Measurements from ENCODE around the gene LRP3.
"Not testable (repeated sequence)": the region's sequence is repeated elsewhere in the genome, so short reads cannot be mapped to it uniquely, and the experiment has no call there.

The LRP3 gene

DNA sequence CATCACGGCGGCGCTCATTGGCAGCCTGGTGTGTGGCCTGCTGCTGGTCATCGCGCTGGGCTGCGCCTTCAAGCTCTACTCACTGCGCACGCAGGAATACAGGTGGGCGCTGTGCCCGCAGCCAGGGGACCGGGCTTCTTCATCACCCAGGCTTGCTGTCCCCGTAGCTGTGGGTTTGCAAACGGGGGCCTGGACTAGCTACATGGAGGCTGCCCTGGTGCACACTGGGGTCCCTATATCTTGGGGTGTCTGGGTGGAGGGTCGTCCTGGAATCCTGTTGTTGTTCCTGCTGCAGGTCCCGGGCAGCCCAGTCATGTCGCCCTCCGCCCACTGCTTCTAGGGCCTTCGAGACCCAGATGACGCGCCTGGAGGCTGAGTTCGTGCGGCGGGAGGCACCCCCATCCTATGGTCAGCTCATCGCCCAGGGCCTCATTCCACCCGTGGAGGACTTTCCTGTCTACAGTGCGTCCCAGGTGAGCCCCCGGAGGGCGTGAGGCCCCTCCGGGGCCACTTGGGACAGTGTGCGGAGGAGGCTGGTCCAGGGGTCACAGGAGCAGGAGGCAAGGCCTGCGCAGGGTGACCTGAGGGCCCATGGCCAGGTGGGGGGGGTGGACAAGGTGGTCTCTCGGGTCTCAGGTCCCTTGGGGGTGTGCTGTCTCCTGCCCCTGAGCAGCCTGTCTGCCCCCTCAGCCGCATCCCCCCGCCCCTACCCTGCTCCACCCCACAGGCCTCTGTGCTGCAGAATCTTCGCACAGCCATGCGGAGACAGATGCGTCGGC, 12.3 kb downstream of the LRP3 start:
- no peak for DNase-seq (ENCODE audit: low read depth, low spot score)
- CTCF ChIA-PET, result no interaction called here
- POLR2A ChIA-PET, result no interaction called here
- no peak overlapping the region for H3K4me3 ChIP-seq (ENCODE audit: low read depth, low read length)
- TF ChIP-seq, protein P1, sequence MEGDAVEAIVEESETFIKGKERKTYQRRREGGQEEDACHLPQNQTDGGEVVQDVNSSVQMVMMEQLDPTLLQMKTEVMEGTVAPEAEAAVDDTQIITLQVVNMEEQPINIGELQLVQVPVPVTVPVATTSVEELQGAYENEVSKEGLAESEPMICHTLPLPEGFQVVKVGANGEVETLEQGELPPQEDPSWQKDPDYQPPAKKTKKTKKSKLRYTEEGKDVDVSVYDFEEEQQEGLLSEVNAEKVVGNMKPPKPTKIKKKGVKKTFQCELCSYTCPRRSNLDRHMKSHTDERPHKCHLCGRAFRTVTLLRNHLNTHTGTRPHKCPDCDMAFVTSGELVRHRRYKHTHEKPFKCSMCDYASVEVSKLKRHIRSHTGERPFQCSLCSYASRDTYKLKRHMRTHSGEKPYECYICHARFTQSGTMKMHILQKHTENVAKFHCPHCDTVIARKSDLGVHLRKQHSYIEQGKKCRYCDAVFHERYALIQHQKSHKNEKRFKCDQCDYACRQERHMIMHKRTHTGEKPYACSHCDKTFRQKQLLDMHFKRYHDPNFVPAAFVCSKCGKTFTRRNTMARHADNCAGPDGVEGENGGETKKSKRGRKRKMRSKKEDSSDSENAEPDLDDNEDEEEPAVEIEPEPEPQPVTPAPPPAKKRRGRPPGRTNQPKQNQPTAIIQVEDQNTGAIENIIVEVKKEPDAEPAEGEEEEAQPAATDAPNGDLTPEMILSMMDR (IDR thresholded peaks at IDR 0.05; ENCODE audit: insufficient read depth, low read length, missing control alignments), result no peak

DNA sequence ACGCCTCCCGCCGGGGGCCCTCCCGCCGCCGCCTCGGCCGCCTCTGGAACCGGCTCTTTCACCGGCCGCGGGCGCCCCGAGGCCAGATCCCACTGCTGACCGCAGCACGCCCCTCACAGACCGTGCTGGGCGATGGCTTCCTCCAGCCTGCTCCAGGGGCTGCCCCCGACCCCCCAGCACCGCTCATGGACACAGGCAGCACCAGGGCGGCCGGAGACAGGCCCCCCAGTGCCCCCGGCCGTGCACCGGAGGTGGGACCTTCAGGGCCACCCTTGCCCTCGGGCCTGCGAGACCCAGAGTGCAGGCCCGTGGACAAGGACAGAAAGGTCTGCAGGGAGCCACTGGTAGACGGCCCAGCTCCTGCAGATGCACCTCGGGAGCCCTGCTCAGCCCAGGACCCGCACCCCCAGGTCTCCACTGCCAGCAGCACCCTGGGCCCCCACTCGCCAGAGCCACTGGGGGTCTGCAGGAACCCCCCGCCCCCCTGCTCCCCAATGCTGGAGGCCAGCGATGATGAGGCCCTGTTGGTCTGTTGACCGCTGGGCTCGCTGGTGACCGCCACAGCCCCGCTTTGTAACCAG, 13.0 kb downstream of the LRP3 start:
- TF ChIP-seq, protein P1 (IDR thresholded peaks at IDR 0.05; ENCODE audit: insufficient read depth, low read length, missing control alignments), result no peak
- CTCF ChIA-PET, result no interaction called here
- POLR2A ChIA-PET, result no interaction called here
- no peak overlapping the region for H3K4me3 ChIP-seq (ENCODE audit: low read depth, low read length)
- no peak for DNase-seq (ENCODE audit: low read depth, low spot score)

DNA sequence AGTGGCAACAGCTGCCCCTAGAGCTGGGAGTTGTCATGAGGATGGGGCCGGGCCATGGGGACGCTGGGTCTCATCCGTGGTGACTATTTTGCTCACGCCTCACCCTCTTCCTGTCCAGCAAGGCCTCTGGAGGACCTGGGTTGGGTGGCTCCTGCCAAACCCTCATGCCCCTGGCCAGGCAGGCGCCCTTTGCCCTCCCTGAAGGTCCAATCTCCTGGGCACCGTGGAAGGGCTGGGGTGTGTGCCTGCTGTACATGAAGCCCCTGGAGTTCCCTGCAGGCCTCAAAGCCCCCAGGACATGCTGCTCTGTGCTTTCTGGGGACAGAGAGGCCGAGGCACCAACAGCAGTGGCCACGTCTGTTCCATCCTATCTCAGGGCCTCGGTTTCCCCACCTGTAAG, 13.8 kb downstream of the LRP3 start:
- ChIA-PET CTCF (interaction anchor here (2.5 kb wide), 1 partner anchor 24 kb away, joined by 12 read pairs; no protein-coding TSS in a partner anchor), POLR2A (no interaction called here)
- no peak overlapping the region for H3K4me3 ChIP-seq (ENCODE audit: low read depth, low read length)
- DNase-seq (ENCODE audit: low read depth, low spot score), result no peak
- TF ChIP-seq, protein P1 (IDR thresholded peaks at IDR 0.05; ENCODE audit: insufficient read depth, low read length, missing control alignments), result no peak

DNA sequence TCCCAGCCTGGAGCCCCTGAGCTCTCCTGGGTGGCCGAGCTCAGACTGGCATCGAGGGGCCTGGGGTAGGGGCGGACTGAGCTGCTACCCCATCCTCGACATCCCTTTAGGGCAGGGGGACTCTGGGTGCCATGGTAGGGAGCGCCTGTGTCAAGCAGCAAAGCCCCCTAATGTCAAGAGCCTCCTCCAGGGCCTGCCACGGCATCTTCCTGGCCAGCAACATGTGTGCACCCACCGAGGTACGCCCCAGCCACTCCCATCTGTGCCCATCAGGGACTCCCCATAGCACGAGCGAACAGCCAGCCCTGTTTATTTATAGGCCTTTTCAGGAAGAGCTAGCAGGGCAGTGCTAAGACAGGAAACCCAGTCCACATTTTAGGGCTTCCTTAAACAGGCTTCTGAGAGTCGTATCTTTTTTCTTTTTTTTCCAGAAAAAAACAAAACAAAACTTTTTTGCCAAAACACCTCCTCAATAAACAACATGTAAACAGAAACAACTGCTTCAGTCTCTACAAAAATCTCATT, 14.3 kb downstream of the LRP3 start:
- DNase-seq (ENCODE audit: low read depth, low spot score), result no peak
- ChIA-PET CTCF (interaction anchor here (2.5 kb wide), 1 partner anchor 24 kb away, joined by 12 read pairs; no protein-coding TSS in a partner anchor), POLR2A (no interaction called here)

DNA sequence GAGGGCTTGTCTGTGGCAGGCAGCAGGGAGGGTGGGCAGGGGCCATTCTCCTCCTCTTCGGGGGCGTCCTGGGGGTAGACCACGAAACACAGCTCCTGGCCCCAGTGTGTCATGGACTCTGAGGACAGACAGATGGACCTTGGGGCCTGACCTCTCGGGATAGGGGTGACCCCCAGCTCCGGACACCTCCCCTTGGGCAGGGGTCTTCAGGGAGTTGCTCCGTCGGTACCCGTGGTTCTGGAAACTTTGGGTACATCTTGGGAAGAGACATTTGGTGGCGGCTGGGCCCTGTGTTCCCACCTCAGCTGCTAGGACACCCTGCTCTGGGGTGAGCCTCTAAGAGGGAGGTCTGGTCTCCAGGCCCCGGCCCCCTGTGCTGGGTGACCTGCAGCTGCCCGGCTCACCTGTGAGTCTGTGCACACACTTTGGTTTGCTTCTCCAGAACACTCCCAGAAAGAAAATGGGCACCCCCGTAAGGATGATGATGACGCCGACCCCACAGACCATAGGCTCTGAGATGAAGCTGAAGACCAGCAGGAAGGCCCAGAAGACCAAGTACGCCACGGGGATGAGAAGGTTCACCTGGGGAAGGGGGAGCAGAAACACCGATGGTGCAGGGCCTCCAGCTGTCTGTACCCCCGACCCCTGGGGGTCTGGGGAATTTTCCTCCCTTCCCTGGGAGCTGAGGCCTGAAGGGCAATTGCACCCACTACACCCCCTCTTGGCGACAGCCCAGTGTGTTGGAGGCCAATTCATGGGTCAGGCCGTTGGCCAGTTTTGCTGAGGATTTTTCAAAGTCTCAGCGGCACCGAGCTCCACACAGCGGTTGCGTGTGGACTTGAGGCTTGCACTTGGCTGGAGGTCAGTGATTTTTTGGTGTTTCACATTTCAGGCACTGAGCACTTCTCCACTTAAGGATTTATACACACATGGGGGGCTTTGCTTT, 15.0 kb downstream of the LRP3 start:
- TF ChIP-seq, protein P1 (IDR thresholded peaks at IDR 0.05; ENCODE audit: insufficient read depth, low read length, missing control alignments), result no peak
- H3K4me3 ChIP-seq (ENCODE audit: low read depth, low read length), result no peak overlapping the region
- ChIA-PET POLR2A (no interaction called here), CTCF (interaction anchor here (1.0 to 2.5 kb wide), 2 partner anchors 25 to 66 kb away, joined by 3 to 12 read pairs; no protein-coding TSS in a partner anchor)
- DNase-seq (ENCODE audit: low read depth, low spot score), result no peak

More for the DNA sequence above, 14.3 kb downstream of the LRP3 start:
- TF ChIP-seq, protein P1 (IDR thresholded peaks at IDR 0.05; ENCODE audit: insufficient read depth, low read length, missing control alignments), result no peak
- no peak overlapping the region for H3K4me3 ChIP-seq (ENCODE audit: low read depth, low read length)

DNA sequence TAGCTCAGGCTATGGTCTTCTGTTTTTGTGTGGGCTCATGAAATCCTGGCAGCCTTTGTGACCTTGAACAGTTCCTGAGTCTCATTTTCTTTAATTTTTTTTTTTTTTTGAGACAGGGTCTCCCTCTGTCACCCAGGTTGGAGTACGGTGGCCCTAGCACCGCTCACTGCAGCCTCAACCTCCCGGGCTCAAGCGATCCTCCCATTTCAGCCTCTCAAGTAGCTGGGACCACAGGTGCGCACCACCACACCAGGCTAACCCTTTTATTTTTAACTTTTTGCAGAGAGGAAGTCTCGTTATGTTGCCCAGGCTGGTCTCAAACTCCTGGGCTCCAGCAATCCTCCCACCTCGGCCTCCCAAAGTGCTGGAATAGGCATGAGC, 15.7 kb downstream of the LRP3 start:
- CTCF ChIA-PET, result interaction anchor here (1.0 to 2.5 kb wide), 2 partner anchors 26 to 67 kb away, joined by 3 to 12 read pairs; no protein-coding TSS in a partner anchor

More for the DNA sequence above, 15.7 kb downstream of the LRP3 start:
- DNase-seq (ENCODE audit: low read depth, low spot score); POLR2A ChIA-PET; H3K4me3 ChIP-seq (ENCODE audit: low read depth, low read length): not testable (repeated sequence)

Measured in AG04449 (cell line).